PC-3 (cell line): ENCODE data around the gene NAP1L4.

Experiments
- EZH2phosphoT487 ChIP-seq: fragments of 300-600 bp; sonication (generic); IDR thresholded peaks from 2 replicates; pipeline ENCODE4 v1.6.1; 2018; ENCODE audit warnings: mild to moderate bottlenecking, antibody characterized with exemption, low read length, borderline replicate concordance
- TF ChIP-seq, protein P1 (sequence below): fragments of 300-600 bp; sonication (generic); conservative IDR thresholded peaks from 2 replicates; pipeline ENCODE4 v1.5.1; 2017; ENCODE audit warnings: antibody characterized with exemption, low read depth, mild to moderate bottlenecking, low read length

DNA sequence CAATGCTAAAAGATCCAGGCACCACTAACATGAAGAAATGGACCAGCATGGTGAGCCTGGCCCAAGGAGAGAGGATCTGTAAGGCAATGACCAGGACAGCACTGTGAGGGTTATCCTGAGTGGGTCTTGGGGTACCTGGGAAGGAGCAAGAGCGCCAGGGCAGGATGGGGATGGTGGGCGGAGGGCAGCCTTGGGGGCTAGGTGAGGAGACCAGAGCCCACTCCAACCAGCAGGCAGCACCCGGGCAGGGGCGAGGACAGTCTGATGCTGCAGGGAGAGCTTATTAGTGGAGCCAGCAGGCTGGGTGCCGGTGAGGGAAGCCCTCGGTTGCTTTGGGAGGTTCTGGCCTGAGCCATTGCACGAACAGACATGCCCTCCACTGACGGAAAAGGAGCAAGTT, 10.7 kb upstream of the NAP1L4 start:
- TF ChIP-seq, protein P1, sequence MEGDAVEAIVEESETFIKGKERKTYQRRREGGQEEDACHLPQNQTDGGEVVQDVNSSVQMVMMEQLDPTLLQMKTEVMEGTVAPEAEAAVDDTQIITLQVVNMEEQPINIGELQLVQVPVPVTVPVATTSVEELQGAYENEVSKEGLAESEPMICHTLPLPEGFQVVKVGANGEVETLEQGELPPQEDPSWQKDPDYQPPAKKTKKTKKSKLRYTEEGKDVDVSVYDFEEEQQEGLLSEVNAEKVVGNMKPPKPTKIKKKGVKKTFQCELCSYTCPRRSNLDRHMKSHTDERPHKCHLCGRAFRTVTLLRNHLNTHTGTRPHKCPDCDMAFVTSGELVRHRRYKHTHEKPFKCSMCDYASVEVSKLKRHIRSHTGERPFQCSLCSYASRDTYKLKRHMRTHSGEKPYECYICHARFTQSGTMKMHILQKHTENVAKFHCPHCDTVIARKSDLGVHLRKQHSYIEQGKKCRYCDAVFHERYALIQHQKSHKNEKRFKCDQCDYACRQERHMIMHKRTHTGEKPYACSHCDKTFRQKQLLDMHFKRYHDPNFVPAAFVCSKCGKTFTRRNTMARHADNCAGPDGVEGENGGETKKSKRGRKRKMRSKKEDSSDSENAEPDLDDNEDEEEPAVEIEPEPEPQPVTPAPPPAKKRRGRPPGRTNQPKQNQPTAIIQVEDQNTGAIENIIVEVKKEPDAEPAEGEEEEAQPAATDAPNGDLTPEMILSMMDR: no peak
- TF ChIP-seq EZH2phosphoT487: no peak
